Subcutaneous abdominal adipose tissue (tissue), 5 donors: ENCODE results near the gene KDSR.
A peak's percentile ranks its signal among the peaks of the same experiment; 100 is the strongest.

ENCODE experiments used
- H3K27ac ChIP-seq: one replicate; pipeline ENCODE4 v1.7.0; 2013; ENCODE audit warnings: low read depth, mild to moderate bottlenecking, inconsistent platforms, low read length, moderate library complexity
- H3K27me3 ChIP-seq, 5 donors: one replicate each; pipeline ENCODE4 v1.7.0; 2013; ENCODE audit warnings: low read length in 5 of 5, inconsistent platforms in 1 of 5; ENCODE audit not compliant: control insufficient read depth in 5 of 5, insufficient read depth in 4 of 5
- H3K36me3 ChIP-seq, 5 donors: one replicate each; pipeline ENCODE4 v1.7.0; 2013; ENCODE audit warnings: low read length in 5 of 5; ENCODE audit not compliant: control insufficient read depth in 5 of 5, insufficient read depth in 5 of 5
- H3K4me1 ChIP-seq, 5 donors: one replicate each; pipeline ENCODE4 v1.7.0; 2013; ENCODE audit warnings: low read length in 5 of 5, mild to moderate bottlenecking in 3 of 5, moderate library complexity in 1 of 5; ENCODE audit not compliant: control insufficient read depth in 5 of 5, insufficient read depth in 5 of 5
- H3K4me3 ChIP-seq, 5 donors: one replicate each; pipeline ENCODE4 v1.7.0; 2013; ENCODE audit warnings: low read length in 5 of 5, low read depth in 1 of 5
- H3K9ac ChIP-seq, 5 donors: one replicate each; pipeline ENCODE4 v1.7.0; 2013; ENCODE audit warnings: low read length in 5 of 5, mild to moderate bottlenecking in 4 of 5, moderate library complexity in 3 of 5
- H3K9me3 ChIP-seq, 5 donors: one replicate each; pipeline ENCODE4 v1.7.0; 2013; ENCODE audit warnings: low read length in 5 of 5; ENCODE audit not compliant: control insufficient read depth in 5 of 5
- donor health status: healthy.
- donor health status: healthy.
- donor health status: healthy.
- donor health status: healthy.
- donor health status: healthy.

Gene KDSR

GRCh38 chr18:63312019-63312409, 55.0 kb downstream of the KDSR start:
- peaks cover 2 to 64% (median 48%) of the 10 kb centered on the region in 5 donors for H3K4me1 ChIP-seq

DNA sequence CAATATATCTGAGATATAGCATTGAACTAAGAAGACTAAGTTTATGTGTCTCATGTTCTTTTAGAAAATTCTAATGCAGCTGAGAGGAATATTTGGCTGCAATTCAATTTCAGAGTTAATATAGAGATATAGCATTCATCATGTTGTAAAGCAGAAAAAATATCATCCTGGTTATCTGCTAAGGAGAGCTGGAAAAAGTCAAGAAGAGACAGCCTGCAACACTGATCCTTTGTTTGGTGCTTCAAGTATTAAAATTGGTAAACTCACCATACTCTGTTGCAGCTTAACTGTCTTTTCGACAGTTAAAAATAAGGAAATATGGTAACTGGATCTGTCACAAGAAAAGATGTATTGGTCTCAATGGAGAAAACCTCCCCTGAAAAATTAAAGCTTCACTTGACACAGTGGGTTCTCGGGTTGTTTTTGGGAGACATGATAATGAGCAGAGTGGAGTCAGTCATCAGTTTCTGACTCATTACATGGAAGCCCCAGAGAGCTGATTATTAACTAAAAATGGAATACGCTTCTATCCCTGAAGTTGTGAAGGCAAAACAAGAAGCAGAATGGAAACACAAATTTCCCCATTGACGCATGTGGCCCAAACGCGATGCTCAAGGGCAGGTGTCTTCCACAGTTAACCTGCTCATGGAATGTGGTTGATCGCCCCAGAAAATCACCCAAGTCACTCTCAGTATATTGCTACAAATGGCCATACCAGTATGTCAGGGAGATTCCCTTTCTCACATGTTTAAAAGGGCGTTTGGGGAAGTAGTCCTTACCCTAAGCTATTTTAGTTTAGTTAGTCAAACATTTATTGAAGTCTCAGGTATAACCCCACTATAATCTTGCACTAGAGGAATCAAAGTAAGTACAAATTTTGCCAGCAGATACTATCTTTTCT, 55.6 kb downstream of the KDSR start:
- no peak overlapping the region for H3K4me3 ChIP-seq
- peaks cover 2 to 67% (median 44%) of the 10 kb centered on the region in 5 donors for H3K4me1 ChIP-seq

More at GRCh38 chr18:63312019-63312409, 55.0 kb downstream of the KDSR start:
- no peaks in the 10 kb centered on the region for H3K27me3 ChIP-seq
- H3K9me3 ChIP-seq, result no peaks in the 10 kb centered on the region
- no peak overlapping the region for H3K4me3 ChIP-seq
- no peaks in the 10 kb centered on the region for H3K36me3 ChIP-seq
- H3K9ac ChIP-seq, result peak overlapping the region in 1 of 5 donors; percentile 48
- peak overlapping the region; percentile 52 for H3K27ac ChIP-seq

GRCh38 chr18:63309422-63309821, 57.6 kb downstream of the KDSR start:
- H3K9me3 ChIP-seq, result no peaks in the 10 kb centered on the region
- no peak overlapping the region for H3K27ac ChIP-seq
- H3K27me3 ChIP-seq, result no peaks in the 10 kb centered on the region
- no peak overlapping the region for H3K4me3 ChIP-seq
- H3K4me1 ChIP-seq, result peaks cover 2 to 57% (median 37%) of the 10 kb centered on the region in 5 donors
- no peak overlapping the region for H3K9ac ChIP-seq
- H3K36me3 ChIP-seq, result no peaks in the 10 kb centered on the region

More for the DNA sequence above, 55.6 kb downstream of the KDSR start:
- H3K36me3 ChIP-seq, result no peaks in the 10 kb centered on the region
- H3K27me3 ChIP-seq, result no peaks in the 10 kb centered on the region
- no peaks in the 10 kb centered on the region for H3K9me3 ChIP-seq
- no peak overlapping the region for H3K9ac ChIP-seq
- H3K27ac ChIP-seq, result peak overlapping the region; percentile 52

DNA sequence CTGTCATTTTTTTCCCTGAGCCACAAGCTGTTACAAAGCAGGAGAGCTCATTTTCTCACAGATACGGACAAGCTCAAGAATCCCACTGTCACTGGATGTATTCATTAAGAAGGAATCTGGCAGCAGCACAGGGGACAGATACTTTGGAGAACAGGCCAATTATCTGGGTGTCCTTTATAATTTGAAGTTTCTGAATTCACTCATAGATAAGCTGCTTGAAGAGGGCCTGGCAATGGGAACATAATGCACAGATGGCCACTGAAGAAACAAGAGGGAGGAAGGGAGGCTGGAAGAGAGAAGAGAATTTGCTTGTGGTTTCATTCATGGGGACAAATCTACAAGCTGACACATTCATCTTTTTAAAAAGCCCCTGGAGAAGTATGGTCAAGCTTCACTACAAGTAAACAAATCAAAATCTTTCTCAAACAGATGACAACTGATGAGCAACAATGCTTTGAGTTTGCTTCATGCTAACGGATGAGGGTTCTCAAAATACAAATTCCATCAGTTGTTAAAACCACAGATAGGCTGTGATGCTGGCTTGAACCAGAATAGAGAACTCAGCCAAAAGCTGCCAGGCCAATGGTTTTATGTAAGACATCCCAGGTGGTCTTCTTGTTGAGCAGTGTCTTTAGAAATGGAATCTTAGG, 59.3 kb downstream of the KDSR start:
- H3K36me3 ChIP-seq, result no peaks in the 10 kb centered on the region
- H3K9me3 ChIP-seq, result no peaks in the 10 kb centered on the region
- peak overlapping the region in 1 of 5 donors; percentile 10 for H3K9ac ChIP-seq
- peaks cover 2 to 48% (median 28%) of the 10 kb centered on the region in 5 donors for H3K4me1 ChIP-seq
- H3K27me3 ChIP-seq, result no peaks in the 10 kb centered on the region
- H3K27ac ChIP-seq, result peak overlapping the region; percentile 56
- H3K4me3 ChIP-seq, result no peak overlapping the region

GRCh38 chr18:63306819-63307550, 60.0 kb downstream of the KDSR start:
- Histone ChIP-seq H3K4me3 (no peak overlapping the region), H3K4me1 (peaks cover 2 to 48% (median 30%) of the 10 kb centered on the region in 5 donors)

DNA sequence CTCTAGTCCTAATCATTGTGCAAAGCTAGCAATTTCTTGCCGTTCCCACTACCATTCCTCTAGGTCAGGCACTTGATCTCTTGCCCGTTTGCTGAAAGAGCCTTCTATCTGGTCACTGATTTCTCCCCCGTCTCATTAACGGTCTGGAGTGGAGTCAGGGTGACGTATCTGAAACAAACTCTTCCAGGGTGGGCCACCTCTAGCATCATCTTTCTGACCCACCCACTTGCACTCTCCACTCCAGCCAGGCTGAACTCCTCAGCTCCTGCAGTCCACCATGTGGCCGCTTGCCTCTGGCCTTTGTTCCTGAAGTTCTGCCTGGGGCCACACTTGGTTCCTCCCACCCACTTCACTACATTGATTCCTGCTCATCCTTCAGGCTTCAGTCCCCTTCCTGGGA, 60.8 kb downstream of the KDSR start:
- peaks cover 6 to 49% (median 27%) of the 10 kb centered on the region in 5 donors for H3K4me1 ChIP-seq
- peak overlapping the region; percentile 32 for H3K27ac ChIP-seq

More at GRCh38 chr18:63306819-63307550, 60.0 kb downstream of the KDSR start:
- H3K27me3 ChIP-seq, result no peaks in the 10 kb centered on the region
- H3K9me3 ChIP-seq, result no peaks in the 10 kb centered on the region
- H3K9ac ChIP-seq, result peak overlapping the region in 1 of 5 donors; percentile 10
- peak overlapping the region; percentile 56 for H3K27ac ChIP-seq
- no peaks in the 10 kb centered on the region for H3K36me3 ChIP-seq

DNA sequence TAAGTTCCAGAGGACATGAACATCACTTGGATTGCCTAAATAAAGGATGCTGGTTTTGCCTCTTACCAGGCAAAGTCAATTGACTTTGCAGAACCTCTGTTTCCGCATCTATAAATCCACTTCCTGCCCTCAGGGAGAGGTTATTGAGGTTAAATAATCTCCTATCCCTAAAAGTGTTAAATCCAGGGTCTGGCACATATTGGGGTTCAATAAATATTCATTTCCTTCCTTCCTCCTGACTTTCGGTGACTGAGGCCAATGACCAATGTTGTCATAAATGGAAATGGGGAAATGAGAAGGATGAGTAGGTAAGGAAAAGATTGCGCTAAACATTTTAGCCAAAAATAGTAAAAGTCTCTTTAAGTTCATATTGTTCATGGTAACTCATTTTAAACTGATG, 63.5 kb downstream of the KDSR start:
- no peak overlapping the region for H3K4me3 ChIP-seq
- peaks cover 0 to 6% (median 0%) of the 10 kb centered on the region in 5 donors for H3K36me3 ChIP-seq
- H3K27me3 ChIP-seq, result no peaks in the 10 kb centered on the region
- no peak overlapping the region for H3K9ac ChIP-seq
- peak overlapping the region; percentile 27 for H3K27ac ChIP-seq
- peaks cover 6 to 58% (median 37%) of the 10 kb centered on the region in 5 donors for H3K4me1 ChIP-seq
- H3K9me3 ChIP-seq, result no peaks in the 10 kb centered on the region

More for the DNA sequence above, 60.8 kb downstream of the KDSR start:
- no peak overlapping the region for H3K4me3 ChIP-seq
- no peak overlapping the region for H3K9ac ChIP-seq
- H3K36me3 ChIP-seq, result no peaks in the 10 kb centered on the region
- H3K27me3 ChIP-seq, result no peaks in the 10 kb centered on the region
- H3K9me3 ChIP-seq, result no peaks in the 10 kb centered on the region

DNA sequence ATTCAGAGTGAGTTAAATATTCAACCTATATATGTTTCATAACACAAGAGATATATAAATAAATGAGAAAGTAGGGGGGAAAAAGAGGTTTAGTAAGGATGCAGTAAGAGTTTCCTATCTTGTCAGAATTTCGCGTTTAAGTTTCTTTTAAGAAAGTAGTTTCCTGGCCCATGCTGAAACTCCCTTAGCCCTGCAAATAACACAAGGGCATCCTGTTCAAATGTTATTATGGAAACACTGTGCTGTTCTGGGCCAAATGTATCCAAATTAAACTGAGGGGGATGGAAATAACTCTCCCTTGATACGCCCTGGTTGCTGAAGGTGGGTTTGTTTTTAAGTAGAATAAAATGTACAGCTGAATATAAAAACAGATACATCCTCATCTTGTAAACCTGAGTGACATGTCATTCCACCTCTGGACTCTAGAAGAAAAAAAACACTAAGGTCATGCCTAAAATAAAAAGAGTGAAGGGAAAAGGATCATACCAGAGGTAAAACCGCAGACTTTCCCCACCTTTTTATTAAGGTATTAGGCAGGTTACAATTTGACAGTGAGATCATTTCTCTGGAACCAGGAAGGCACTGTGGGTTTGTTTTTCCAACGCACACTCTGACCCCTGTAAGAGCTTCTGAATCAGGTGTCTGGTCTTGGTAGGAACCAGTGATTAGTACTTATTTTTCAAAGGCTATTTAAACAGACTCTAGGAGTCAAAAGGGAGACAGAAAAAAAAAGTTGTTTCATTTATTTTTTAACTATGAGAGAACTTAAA, 64.2 kb downstream of the KDSR start:
- Histone ChIP-seq H3K4me3 (no peak overlapping the region), H3K27me3 (no peaks in the 10 kb centered on the region), H3K36me3 (peaks cover 0 to 6% (median 0%) of the 10 kb centered on the region in 5 donors), H3K27ac (peak overlapping the region; percentile 73), H3K4me1 (peaks cover 6 to 62% (median 44%) of the 10 kb centered on the region in 5 donors), H3K9me3 (no peaks in the 10 kb centered on the region), H3K9ac (no peak overlapping the region)

DNA sequence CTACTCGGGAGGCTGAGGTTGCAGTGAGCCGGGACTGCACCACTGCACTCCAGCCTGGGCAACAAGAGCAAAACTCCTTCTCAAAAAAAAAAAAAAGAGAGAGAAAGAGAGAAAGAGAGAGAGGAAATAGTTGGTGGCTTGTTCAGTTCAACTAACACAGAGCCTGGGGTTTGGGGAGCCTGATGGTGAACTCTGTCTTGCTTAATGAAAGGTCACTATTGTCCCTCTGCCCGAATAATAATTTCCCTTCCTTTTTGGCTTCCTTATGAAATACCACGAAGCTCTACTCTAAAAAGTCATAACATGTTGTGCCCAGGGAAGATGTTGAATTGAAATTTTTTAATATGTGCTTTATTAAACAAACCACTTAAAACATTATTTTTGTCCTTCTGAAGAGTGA, 64.8 kb downstream of the KDSR start:
- peaks cover 0 to 6% (median 0%) of the 10 kb centered on the region in 5 donors for H3K36me3 ChIP-seq
- H3K9me3 ChIP-seq, result no peaks in the 10 kb centered on the region
- H3K4me3 ChIP-seq, result no peak overlapping the region
- H3K4me1 ChIP-seq, result peaks cover 4 to 61% (median 48%) of the 10 kb centered on the region in 5 donors
- H3K27me3 ChIP-seq, result no peaks in the 10 kb centered on the region
- peak overlapping the region; percentile 73 for H3K27ac ChIP-seq
- no peak overlapping the region for H3K9ac ChIP-seq
